AG08395 (cell line): ENCODE measurements around the gene PLXNA2.

Experiments
- DNase-seq: peaks from one replicate; pipeline ENCODE4 v3.0.0; 2012; ENCODE audit warnings: mixed read lengths, low spot score

The PLXNA2 gene

GRCh38 chr1:208012721-208013120 is 231.5 kb downstream of the PLXNA2 start:
- DNase-seq, result no peak

- no peak for DNase-seq
Observed at GRCh38 chr1:208010487-208011071, 233.6 kb downstream of the PLXNA2 start.

- DNase-seq, result no peak
Observed at GRCh38 chr1:208009706-208010444, 234.3 kb downstream of the PLXNA2 start.

GRCh38 chr1:208009303-208009702 is 234.9 kb downstream of the PLXNA2 start:
- no peak for DNase-seq

GRCh38 chr1:208008534-208008933 is 235.7 kb downstream of the PLXNA2 start:
- no peak for DNase-seq

- DNase-seq, result peak; percentile 52
Observed at GRCh38 chr1:208007938-208008342, 236.2 kb downstream of the PLXNA2 start.

- no peak for DNase-seq
Observed at GRCh38 chr1:208007319-208007937, 236.8 kb downstream of the PLXNA2 start.

GRCh38 chr1:208006258-208006920 is 237.8 kb downstream of the PLXNA2 start:
- no peak for DNase-seq

- DNase-seq, result peak; percentile 62
Observed at GRCh38 chr1:208004851-208005250, 239.3 kb downstream of the PLXNA2 start.

GRCh38 chr1:208003241-208003640 is 240.9 kb downstream of the PLXNA2 start:
- DNase-seq, result no peak

GRCh38 chr1:208002672-208003071 is 241.5 kb downstream of the PLXNA2 start:
- no peak for DNase-seq

- DNase-seq, result no peak
Observed at GRCh38 chr1:208002078-208002477, 242.1 kb downstream of the PLXNA2 start.

- DNase-seq, result no peak
Observed at GRCh38 chr1:208000504-208000903, 243.7 kb downstream of the PLXNA2 start.

GRCh38 chr1:207999972-208000371 is 244.2 kb downstream of the PLXNA2 start:
- DNase-seq, result no peak

GRCh38 chr1:207999274-207999915 is 244.8 kb downstream of the PLXNA2 start:
- DNase-seq, result no peak

GRCh38 chr1:207998691-207999090 is 245.5 kb downstream of the PLXNA2 start:
- no peak for DNase-seq

GRCh38 chr1:207997486-207998268 is 246.5 kb downstream of the PLXNA2 start:
- DNase-seq, result peak; percentile 84

GRCh38 chr1:207996636-207997035 is 247.5 kb downstream of the PLXNA2 start:
- no peak for DNase-seq

- no peak for DNase-seq
Observed at GRCh38 chr1:207995576-207995975, 248.6 kb downstream of the PLXNA2 start.

- peak; percentile 27 for DNase-seq
Observed at GRCh38 chr1:207993477-207994445, 250.4 kb downstream of the PLXNA2 start.
